Chondrocyte (in vitro differentiated cells): ENCODE data around the gene MAPRE3. TPM values are rescaled to one million over a fixed set of nuclear protein-coding genes. Genes with fewer than 3 reads are reported as not detected.

Experiments
- DNase-seq: peaks from one replicate; pipeline ENCODE4 v3.0.0; 2021; ENCODE audit warnings: mixed read lengths, low spot score
- H3K27ac Mint-ChIP-seq: one replicate; pipeline ENCODE4 v1.8.0; 2021; ENCODE audit warnings: mild to moderate bottlenecking, moderate library complexity, mixed read lengths; ENCODE audit not compliant: unreplicated experiment
- H3K27me3 Mint-ChIP-seq: 2 replicates; pipeline ENCODE4 v1.8.0; 2021; ENCODE audit warnings: low read depth, mixed read lengths
- H3K36me3 Mint-ChIP-seq: 2 replicates; pipeline ENCODE4 v1.8.0; 2021; ENCODE audit warnings: low read depth, mixed read lengths
- H3K4me1 Mint-ChIP-seq: 2 replicates; pipeline ENCODE4 v1.8.0; 2021; ENCODE audit warnings: low read depth, mild to moderate bottlenecking, mixed read lengths
- H3K4me3 Mint-ChIP-seq: one replicate; pipeline ENCODE4 v1.8.0; 2021; ENCODE audit warnings: mild to moderate bottlenecking, moderate library complexity, mixed read lengths; ENCODE audit not compliant: unreplicated experiment
- H3K9me3 Mint-ChIP-seq: 2 replicates; pipeline ENCODE4 v1.8.0; 2021; ENCODE audit warnings: low read depth, mixed read lengths
- total RNA-seq: library from RNA; stranded (reverse); gene quantifications from 3 replicates; pipeline ENCODE4 v1.2.1, GENCODE V29; 2021
- TF ChIP-seq, protein P1 (sequence below): fragments of 200-600 bp; sonication (generic); IDR thresholded peaks from 2 replicates; pipeline ENCODE4 v1.5.0; 2021; ENCODE audit warnings: antibody characterized with exemption, mild to moderate bottlenecking, moderate library complexity

MAPRE3 gene
- total RNA-seq, 1 donor from 2014 or later, result 12.3 TPM

DNA sequence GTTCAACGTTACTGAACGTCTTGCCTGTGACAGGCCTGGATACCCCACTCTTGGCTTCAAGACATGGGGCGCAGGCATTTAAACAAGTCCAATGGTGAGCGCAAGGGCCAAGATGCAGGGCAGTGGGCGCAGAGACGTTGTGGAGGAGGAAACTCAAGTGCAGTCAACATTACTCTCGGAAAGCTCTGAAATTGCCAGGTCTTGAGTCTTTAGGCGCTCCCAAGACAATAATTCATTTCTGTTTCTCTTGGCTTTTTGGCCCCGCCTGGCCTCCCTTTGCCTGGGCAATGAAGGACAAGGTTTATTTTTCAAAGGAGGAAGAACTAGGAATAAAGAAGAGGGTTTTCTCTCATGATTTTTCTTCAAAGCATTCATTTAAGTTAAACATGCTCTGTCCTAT, 49.0 kb downstream of the MAPRE3 start:
- TF ChIP-seq, protein P1, sequence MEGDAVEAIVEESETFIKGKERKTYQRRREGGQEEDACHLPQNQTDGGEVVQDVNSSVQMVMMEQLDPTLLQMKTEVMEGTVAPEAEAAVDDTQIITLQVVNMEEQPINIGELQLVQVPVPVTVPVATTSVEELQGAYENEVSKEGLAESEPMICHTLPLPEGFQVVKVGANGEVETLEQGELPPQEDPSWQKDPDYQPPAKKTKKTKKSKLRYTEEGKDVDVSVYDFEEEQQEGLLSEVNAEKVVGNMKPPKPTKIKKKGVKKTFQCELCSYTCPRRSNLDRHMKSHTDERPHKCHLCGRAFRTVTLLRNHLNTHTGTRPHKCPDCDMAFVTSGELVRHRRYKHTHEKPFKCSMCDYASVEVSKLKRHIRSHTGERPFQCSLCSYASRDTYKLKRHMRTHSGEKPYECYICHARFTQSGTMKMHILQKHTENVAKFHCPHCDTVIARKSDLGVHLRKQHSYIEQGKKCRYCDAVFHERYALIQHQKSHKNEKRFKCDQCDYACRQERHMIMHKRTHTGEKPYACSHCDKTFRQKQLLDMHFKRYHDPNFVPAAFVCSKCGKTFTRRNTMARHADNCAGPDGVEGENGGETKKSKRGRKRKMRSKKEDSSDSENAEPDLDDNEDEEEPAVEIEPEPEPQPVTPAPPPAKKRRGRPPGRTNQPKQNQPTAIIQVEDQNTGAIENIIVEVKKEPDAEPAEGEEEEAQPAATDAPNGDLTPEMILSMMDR, result no peak
- Mint-ChIP-seq H3K4me1 (peaks cover 31% of the 10 kb centered on the region), H3K4me3 (no peak overlapping the region), H3K27me3 (no peaks in the 10 kb centered on the region), H3K9me3 (no peaks in the 10 kb centered on the region), H3K27ac (no peak overlapping the region), H3K36me3 (peaks cover 5% of the 10 kb centered on the region)
- DNase-seq, result no peak

DNA sequence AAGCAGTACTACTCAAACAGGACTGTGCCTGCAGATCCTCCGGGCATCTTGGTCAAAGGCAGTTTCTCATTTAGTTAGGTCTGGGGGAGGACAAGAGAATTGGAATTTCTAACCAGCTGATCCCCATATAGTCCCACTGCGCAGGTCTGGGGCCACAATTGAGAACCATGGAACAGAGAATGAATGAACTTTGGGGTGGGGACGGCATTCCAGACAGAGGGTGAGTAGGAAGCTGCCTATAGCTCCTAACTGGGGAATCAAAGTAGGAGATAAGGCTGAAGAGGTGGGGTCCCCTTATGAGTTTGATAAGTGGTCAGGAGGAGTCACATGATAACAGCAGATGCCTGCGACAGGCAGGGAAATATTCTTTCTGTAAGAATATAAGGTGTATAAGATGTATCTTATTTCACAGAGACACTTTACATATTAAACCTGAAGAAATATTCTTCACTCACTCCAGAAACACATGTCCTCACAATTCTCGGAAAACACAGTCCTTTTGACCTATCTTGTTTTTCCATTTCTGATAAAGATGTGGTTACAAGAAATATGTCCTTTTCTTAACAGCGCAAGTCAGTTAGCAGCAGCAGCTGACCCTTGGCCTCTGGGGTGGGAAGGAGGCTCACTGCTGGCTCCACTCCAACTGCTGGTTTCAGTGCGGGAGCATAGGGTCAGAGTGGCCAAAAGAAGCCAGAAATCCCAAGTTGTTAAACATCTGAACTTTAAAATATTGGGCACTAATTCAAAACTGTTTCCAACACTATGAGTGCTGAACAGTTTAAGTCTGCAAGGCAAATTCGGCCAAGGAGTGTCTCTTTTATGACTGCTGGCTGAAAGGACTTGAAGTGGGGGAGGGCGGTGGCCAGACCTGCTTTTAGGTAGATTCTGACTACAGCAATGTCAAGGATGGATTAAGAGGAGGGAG, 49.8 kb downstream of the MAPRE3 start:
- Mint-ChIP-seq H3K4me1 (peaks cover 30% of the 10 kb centered on the region), H3K27me3 (no peaks in the 10 kb centered on the region), H3K36me3 (peaks cover 8% of the 10 kb centered on the region), H3K9me3 (no peaks in the 10 kb centered on the region), H3K4me3 (no peak overlapping the region), H3K27ac (no peak overlapping the region)
- DNase-seq, result no peak
- TF ChIP-seq, protein P1, result no peak

DNA sequence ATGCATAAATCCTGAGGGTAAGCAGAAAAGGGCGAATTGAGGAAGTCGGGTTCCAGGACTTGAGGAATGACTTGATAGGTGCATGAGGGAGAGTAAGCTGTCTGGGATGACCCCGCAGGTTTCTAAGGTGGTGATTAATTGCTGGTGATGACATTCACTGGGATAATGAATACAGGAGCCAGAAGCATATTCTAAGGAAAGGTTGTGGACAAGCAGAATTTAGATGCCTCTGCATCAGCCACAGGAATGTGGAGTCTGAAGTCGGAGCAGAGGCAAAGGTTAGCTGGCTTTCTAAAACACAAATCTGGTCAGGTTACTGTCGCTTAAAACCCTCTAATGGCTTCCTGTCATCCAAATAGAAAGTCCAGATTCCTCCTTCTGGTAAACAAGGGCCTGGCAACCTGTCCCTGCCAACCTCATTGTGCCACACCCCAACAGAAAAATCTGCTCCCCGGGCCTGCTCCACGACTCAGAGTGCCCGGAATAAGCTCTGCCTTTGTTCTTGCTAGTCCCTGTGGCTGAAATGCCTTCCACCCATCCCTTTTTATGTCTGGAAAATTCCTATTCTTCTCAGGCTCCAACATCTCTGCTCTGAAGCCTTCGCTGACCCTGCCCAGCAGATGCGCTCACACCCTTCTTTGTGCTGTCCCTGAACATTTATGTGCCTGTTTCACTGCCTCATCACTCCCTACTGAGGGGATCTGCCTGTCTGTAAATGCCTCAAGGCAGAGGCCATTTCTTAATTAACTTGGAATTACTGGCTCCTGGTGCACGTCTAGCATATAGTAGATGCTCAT, 51.0 kb downstream of the MAPRE3 start:
- H3K4me3 Mint-ChIP-seq, result no peak overlapping the region
- peak overlapping the region; percentile 36 for H3K27ac Mint-ChIP-seq

DNA sequence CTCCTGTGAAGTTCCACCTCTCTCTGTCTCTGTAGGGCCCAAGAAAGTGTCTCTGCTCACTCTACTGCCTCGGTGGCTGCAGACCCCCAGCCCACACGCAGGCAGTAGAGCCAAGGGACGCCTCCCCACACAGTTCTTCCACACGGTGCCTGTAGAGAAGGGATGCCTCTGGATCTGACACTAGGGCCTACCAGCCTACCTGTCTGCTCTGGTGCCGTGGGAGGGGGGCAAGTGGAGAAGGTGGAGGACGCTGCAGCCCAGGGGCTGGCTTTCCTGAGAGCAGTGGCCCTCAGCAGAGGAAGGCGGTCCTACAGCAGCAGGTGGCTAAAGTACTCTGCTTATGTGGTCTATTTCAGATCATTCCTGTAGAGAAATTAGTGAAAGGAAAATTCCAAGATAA, 53.3 kb downstream of the MAPRE3 start:
- Mint-ChIP-seq H3K9me3 (no peaks in the 10 kb centered on the region), H3K36me3 (peaks cover 17% of the 10 kb centered on the region), H3K27me3 (no peaks in the 10 kb centered on the region), H3K4me1 (peaks cover 18% of the 10 kb centered on the region), H3K4me3 (no peak overlapping the region), H3K27ac (no peak overlapping the region)
- DNase-seq, result no peak
- TF ChIP-seq, protein P1, result no peak

More for the DNA sequence above, 51.0 kb downstream of the MAPRE3 start:
- Mint-ChIP-seq H3K4me1 (peaks cover 20% of the 10 kb centered on the region), H3K9me3 (no peaks in the 10 kb centered on the region), H3K27me3 (no peaks in the 10 kb centered on the region), H3K36me3 (peaks cover 13% of the 10 kb centered on the region)
- no peak for DNase-seq
- TF ChIP-seq, protein P1, result no peak

DNA sequence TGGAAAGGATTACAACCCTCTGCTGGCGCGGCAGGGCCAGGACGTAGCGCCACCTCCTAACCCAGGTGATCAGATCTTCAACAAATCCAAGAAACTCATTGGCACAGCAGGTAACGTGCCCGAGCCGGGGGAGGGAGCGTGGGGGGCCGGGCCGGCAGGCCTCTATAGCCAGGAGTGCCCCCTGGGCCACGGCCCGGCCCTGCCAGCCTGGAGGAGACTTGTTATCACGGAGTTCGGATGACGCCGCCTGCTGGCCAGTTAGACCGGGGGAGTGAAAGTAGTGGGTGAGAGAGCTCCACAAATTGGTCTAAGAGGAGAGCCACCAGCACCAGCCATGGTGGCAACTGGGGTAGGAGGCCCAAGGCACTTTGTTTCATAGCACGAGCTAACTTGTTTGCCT, 53.8 kb downstream of the MAPRE3 start:
- peaks cover 21% of the 10 kb centered on the region for H3K4me1 Mint-ChIP-seq
- H3K27ac Mint-ChIP-seq, result no peak overlapping the region
- no peak for DNase-seq
- TF ChIP-seq, protein P1, result no peak
- H3K27me3 Mint-ChIP-seq, result no peaks in the 10 kb centered on the region
- H3K9me3 Mint-ChIP-seq, result no peaks in the 10 kb centered on the region
- no peak overlapping the region for H3K4me3 Mint-ChIP-seq
- peaks cover 17% of the 10 kb centered on the region for H3K36me3 Mint-ChIP-seq
